Gastroesophageal sphincter (tissue), 4 donors: ENCODE data around the gene TRRAP. TPM values are rescaled to one million over a fixed set of nuclear protein-coding genes. Genes with fewer than 3 reads are reported as not detected.

Source experiments
- ATAC-seq: fragments of 150-250 bp; one replicate; pipeline ENCODE4 v1.9.1; 2016; ENCODE audit warnings: mild to moderate bottlenecking, moderate library complexity
- H3K27ac ChIP-seq, 4 donors: fragments of 200-600 bp; sonication (generic) in 3 of 4; 1 replicate in 3 of 4; 2 replicates in 1 of 4; pipeline ENCODE4 v1.5.1; 2016 to 2019
- H3K27me3 ChIP-seq: fragments of 200-600 bp; sonication (generic); one replicate; pipeline ENCODE4 v1.5.1; 2019
- H3K36me3 ChIP-seq, 2 donors: fragments of 200-600 bp; sonication (generic); one replicate each; pipeline ENCODE4 v1.5.1; 2019; ENCODE audit warnings: control low read depth in 1 of 2
- H3K4me1 ChIP-seq, 3 donors: fragments of 200-600 bp; sonication (generic); 1 replicate in 2 of 3; 2 replicates in 1 of 3; pipeline ENCODE4 v1.5.1; 2016 to 2019; ENCODE audit warnings: control low read depth in 2 of 3
- H3K4me3 ChIP-seq, 2 donors: fragments of 200-600 bp; sonication (generic); one replicate each; pipeline ENCODE4 v1.5.1; 2019; ENCODE audit warnings: mild to moderate bottlenecking in 1 of 2, moderate library complexity in 1 of 2
- H3K9me3 ChIP-seq, 3 donors: fragments of 200-600 bp; sonication (generic); one replicate each; pipeline ENCODE4 v1.5.1; 2017 to 2019; ENCODE audit warnings: control low read depth in 2 of 3
- EP300 ChIP-seq: sonication (generic); formaldehyde crosslinking; IDR thresholded peaks from one replicate; pipeline ENCODE4 v1.6.1; 2017; ENCODE audit warnings: antibody characterized with exemption, mild to moderate bottlenecking
- POLR2A ChIP-seq, 2 donors: fragments of 450-650 bp; IDR thresholded peaks; one replicate each; pipeline ENCODE4 v1.6.1; 2017; ENCODE audit warnings: antibody characterized with exemption in 2 of 2, mild to moderate bottlenecking in 2 of 2, moderate library complexity in 1 of 2
- POLR2AphosphoS5 ChIP-seq: sonication (generic); formaldehyde crosslinking; IDR thresholded peaks from one replicate; pipeline ENCODE4 v1.6.1; 2017; ENCODE audit warnings: antibody characterized with exemption
- WGBS, 2 donors: methylation state at CpG; one replicate each; pipeline ENCODE4 v1.1.5; 2018; ENCODE audit warnings: low coverage in 1 of 2; 5-methylcytosine and 5-hydroxymethylcytosine counted together
- total RNA-seq, 4 donors: library from RNA; depleted of rRNA; stranded (reverse); fragments of >200 nt; gene quantifications; one replicate each; pipeline ENCODE4 v1.1.0, GENCODE V29; 2016
- TF ChIP-seq, protein P1 (sequence below), 4 experiments: fragments of 200-600 bp in 2 of 4; fragments of 450-650 bp in 2 of 4; sonication (generic) in 1 of 4; IDR thresholded peaks; one replicate each; pipeline ENCODE4 v1.5.1; 2017 to 2019; ENCODE audit warnings: antibody characterized with exemption in 4 of 4, mild to moderate bottlenecking in 2 of 4, moderate library complexity in 2 of 4

Gene TRRAP
- total RNA-seq, 4 donors from 2014 or later, result 19.1 to 34.8 (median 28.4) TPM

DNA sequence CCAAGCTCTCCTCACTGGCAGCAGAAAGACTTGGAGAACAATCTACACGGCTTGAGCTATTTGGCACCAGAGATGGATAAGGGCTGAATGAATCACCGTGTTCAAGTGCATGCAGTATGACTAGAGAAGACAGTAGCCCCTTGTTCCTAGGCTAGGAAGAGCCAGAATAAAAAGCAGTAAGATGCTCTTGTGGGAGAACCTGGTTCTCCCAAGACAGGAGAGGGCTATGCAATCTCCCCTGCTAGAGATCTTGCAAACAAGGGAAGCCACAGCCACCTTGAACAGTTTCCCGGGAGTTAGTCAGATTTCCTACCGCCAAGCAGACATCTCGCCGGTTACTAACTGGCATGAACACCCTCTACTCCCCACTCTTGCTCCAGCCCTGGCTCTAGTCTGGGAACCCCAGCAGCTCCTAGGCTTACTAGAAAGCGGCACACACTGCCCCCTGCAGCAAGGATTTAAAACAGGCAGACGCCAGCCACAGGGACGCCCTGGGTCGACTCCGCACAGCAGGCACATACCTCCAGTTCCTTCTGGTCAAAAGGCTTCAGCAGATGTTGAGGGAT is 158.3 kb downstream of the TRRAP start:
- Histone ChIP-seq H3K4me3 (no peak overlapping the region), H3K9me3 (no peaks in the 10 kb centered on the region), H3K27me3 (no peaks in the 10 kb centered on the region), H3K27ac (peak overlapping the region in 1 of 4 donors; percentile 41), H3K36me3 (peaks cover 0 to 98% of the 10 kb centered on the region in 2 donors), H3K4me1 (peaks cover 0 to 35% (median 3%) of the 10 kb centered on the region in 3 donors)
- TF ChIP-seq, protein P1, sequence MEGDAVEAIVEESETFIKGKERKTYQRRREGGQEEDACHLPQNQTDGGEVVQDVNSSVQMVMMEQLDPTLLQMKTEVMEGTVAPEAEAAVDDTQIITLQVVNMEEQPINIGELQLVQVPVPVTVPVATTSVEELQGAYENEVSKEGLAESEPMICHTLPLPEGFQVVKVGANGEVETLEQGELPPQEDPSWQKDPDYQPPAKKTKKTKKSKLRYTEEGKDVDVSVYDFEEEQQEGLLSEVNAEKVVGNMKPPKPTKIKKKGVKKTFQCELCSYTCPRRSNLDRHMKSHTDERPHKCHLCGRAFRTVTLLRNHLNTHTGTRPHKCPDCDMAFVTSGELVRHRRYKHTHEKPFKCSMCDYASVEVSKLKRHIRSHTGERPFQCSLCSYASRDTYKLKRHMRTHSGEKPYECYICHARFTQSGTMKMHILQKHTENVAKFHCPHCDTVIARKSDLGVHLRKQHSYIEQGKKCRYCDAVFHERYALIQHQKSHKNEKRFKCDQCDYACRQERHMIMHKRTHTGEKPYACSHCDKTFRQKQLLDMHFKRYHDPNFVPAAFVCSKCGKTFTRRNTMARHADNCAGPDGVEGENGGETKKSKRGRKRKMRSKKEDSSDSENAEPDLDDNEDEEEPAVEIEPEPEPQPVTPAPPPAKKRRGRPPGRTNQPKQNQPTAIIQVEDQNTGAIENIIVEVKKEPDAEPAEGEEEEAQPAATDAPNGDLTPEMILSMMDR (IDR thresholded peaks at IDR 0.05), result peak in 3 of 4 experiments; percentile 4 to 43 (median 34)
- no peak for TF ChIP-seq EP300
- peak; percentile 34 for ATAC-seq
- WGBS, 2 donors, result 7 to 68% methylated on average over 3 to 7 of the region's 11 CpGs

DNA sequence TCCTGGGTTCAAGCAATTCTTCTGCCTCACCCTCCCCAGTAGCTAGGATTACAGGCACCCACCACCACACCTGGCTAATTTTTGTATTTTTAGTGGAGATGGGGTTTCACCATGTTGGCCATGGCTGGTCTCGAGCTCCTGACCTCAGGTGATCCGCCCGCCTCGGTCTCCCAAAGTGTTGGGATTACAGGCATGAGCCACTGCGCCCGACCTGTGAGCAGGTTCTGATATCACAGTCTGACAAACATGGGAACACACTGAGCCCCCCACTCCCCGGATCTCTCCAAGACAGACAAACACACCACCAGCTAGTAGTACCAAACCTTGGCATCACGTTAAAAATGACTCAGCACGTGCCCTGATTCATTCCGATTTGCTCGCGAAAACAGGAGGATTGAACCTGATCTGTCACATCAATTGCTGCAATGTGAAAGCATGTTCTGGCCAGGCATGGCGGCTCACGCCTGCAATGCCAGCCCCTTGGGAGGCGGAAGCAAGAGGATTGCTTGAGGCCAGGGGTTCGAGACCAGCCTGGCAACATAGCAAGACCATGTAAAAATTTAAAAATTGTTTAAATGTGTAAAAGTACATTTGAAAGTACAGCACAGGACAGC is 159.1 kb downstream of the TRRAP start:
- no peak for ATAC-seq
- Histone ChIP-seq H3K4me3 (no peak overlapping the region), H3K27me3 (no peaks in the 10 kb centered on the region), H3K36me3 (peaks cover 0 to 98% of the 10 kb centered on the region in 2 donors), H3K9me3 (no peaks in the 10 kb centered on the region), H3K4me1 (peaks cover 0 to 39% (median 0%) of the 10 kb centered on the region in 3 donors), H3K27ac (peak overlapping the region in 1 of 4 donors; percentile 41)
- TF ChIP-seq, protein P1 (IDR thresholded peaks at IDR 0.05), result no peak
- TF ChIP-seq POLR2A (IDR thresholded peaks at IDR 0.05) (no peak), POLR2AphosphoS5 (no peak), EP300 (no peak)
- 80 to 88% methylated on average over 4 to 9 of the region's 16 CpGs for WGBS, 2 donors

- TF ChIP-seq EP300, result no peak
- TF ChIP-seq POLR2AphosphoS5, result no peak
- no peak for TF ChIP-seq POLR2A (IDR thresholded peaks at IDR 0.05)
- TF ChIP-seq, protein P1 (IDR thresholded peaks at IDR 0.05), result no peak
- Histone ChIP-seq H3K27me3 (no peaks in the 10 kb centered on the region), H3K9me3 (no peaks in the 10 kb centered on the region), H3K27ac (no peak overlapping the region), H3K4me1 (peaks cover 0 to 44% (median 0%) of the 10 kb centered on the region in 3 donors), H3K4me3 (no peak overlapping the region), H3K36me3 (peaks cover 0 to 98% of the 10 kb centered on the region in 2 donors)
- no peak for ATAC-seq
- 88% methylated on average over 12 of the region's 25 CpGs; no CpG with 5 or more reads in 1 of the 2 donors for WGBS, 2 donors
These were observed 159.9 kb downstream of the TRRAP start for GRCh38 chr7:99038086-99038855.

DNA sequence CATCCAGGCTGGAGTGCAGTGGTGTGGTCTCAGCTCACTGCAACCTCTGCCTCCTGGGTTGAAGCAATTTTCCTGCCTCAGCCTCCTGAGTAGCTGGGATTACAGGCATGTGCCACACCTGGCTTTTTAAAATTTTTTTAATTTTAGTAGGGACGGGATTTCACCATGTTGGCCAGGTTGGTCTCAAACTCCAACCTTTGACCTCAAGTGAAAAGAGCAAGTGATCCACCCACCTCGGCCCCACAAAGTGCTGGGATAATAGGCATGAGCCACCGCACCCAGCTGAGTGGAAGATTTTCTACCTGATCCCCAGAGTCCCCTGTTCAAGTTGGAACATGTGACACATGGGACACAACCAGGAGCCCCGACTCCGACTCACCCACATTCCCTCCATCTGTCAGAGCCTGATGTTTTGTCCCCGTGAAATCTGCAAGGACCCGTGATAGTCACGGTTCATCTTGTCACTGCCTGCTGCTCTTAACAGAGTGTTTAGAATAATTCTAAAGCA is 161.1 kb downstream of the TRRAP start:
- Histone ChIP-seq H3K27me3 (no peaks in the 10 kb centered on the region), H3K4me1 (peaks cover 0 to 45% (median 0%) of the 10 kb centered on the region in 3 donors), H3K9me3 (no peaks in the 10 kb centered on the region), H3K4me3 (no peak overlapping the region), H3K27ac (no peak overlapping the region), H3K36me3 (peaks cover 0 to 98% of the 10 kb centered on the region in 2 donors)
- no peak for ATAC-seq
- TF ChIP-seq, protein P1 (IDR thresholded peaks at IDR 0.05), result no peak
- no peak for TF ChIP-seq EP300
- 79 to 92% methylated on average over 6 to 8 of the region's 8 CpGs for WGBS, 2 donors
